Measurements from ENCODE around the gene JAKMIP1. TPM values are rescaled to one million over a fixed set of nuclear protein-coding genes. Genes with fewer than 3 reads are reported as not detected.

Gene JAKMIP1
- total RNA-seq, 1 donor from 2014 or later: not detected

DNA sequence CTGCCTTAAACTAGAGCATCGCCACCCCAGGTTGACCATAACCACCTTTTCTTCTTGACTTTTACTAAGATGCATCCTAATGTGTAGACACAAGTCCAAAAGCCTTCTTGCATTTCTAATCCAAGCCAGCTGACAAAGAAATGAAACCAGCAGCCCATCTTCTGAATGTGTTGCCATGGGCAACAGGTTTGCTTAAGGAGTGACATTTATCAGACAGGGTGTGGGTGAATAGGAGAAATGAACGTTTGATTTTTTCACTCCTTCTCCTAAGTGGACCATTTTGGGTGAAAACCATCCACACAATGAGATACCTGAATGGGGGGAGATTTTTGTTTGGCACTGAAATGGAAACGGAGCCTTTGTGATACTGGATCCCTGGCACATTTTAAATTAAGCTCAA is 109.4 kb downstream of the JAKMIP1 start:
- TF ChIP-seq, protein P1, sequence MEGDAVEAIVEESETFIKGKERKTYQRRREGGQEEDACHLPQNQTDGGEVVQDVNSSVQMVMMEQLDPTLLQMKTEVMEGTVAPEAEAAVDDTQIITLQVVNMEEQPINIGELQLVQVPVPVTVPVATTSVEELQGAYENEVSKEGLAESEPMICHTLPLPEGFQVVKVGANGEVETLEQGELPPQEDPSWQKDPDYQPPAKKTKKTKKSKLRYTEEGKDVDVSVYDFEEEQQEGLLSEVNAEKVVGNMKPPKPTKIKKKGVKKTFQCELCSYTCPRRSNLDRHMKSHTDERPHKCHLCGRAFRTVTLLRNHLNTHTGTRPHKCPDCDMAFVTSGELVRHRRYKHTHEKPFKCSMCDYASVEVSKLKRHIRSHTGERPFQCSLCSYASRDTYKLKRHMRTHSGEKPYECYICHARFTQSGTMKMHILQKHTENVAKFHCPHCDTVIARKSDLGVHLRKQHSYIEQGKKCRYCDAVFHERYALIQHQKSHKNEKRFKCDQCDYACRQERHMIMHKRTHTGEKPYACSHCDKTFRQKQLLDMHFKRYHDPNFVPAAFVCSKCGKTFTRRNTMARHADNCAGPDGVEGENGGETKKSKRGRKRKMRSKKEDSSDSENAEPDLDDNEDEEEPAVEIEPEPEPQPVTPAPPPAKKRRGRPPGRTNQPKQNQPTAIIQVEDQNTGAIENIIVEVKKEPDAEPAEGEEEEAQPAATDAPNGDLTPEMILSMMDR (conservative IDR thresholded peaks at IDR 0.05; ENCODE audit: low read depth, low read length): no peak
- no peak for DNase-seq (ENCODE audit: low read depth)
- no peak overlapping the region for H3K4me3 ChIP-seq (ENCODE audit: low read depth, low read length)

DNA sequence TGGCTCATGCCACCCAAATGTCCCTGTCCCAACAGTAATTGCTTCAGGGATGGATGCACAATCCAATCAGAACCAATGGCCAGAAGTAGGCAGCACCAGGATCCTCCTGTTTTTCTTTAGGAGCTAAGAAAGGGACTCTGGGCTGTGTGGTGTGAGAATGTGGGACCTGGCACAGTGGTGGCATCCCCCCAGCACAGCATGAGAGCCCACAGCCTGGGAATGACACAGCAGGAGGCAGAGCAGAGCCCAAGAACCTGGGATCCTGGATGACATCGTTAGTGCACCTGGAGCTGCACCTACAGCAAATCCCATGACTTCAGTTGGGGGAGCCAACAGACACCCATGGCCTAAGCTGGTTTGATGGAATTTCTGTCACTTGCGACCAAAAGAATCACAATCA is 111.4 kb downstream of the JAKMIP1 start:
- no peak overlapping the region for H3K4me3 ChIP-seq (ENCODE audit: low read depth, low read length)
- TF ChIP-seq, protein P1 (conservative IDR thresholded peaks at IDR 0.05; ENCODE audit: low read depth, low read length): no peak
- no peak for DNase-seq (ENCODE audit: low read depth)

DNA sequence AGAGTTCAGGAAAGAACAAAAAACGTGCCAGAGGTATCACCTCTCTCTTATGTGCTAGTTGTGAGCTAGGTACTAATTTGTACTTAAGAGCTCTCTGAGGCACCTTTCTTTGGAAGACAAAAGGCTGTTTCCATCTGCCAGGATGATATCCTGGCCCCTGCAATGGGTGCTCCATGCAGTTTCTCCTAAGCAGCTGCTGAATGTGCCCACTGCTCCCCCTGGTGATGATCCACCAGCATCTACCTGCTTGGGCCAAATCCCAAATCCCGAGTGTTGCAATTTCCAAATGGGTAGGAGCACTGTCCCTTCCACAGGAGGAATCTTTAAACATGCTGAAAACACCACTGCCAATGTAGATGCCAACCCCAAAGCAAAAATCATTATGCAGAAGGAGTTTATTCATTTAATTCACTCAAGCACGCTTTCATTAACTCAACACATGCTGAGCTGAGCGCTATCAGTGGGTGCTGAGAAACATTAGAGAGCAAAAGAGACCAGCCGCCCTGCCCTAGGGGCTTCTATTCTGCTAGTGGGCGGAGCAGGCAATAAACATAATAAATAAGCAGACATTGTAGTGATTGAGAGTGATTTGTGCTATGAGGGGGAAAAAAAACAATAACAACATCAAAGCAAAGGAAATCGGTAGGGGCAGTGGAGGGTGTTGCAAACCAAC is 112.5 kb downstream of the JAKMIP1 start:
- DNase-seq (ENCODE audit: low read depth): no peak
- TF ChIP-seq, protein P1 (conservative IDR thresholded peaks at IDR 0.05; ENCODE audit: low read depth, low read length): peak; percentile 76
- H3K4me3 ChIP-seq (ENCODE audit: low read depth, low read length): no peak overlapping the region

DNA sequence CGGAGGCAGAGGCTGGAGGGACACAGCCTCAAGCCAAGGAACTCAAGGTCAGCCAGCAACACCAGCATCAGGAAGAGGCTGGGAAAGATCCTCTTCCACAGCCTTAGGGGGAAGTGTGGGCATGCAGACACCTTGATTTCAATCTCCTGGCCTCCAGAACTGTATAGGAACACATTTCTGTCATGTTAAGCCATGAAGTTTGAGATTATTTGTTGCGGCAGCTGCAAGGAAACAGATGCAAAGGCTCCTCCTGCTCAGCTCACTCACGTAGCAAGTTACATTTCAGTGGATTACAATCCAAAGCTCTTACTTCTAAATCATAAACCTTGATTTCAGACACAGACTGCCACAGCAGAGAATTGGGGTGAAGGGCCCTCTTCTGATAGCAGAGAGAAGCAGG is 113.5 kb downstream of the JAKMIP1 start:
- TF ChIP-seq, protein P1 (conservative IDR thresholded peaks at IDR 0.05; ENCODE audit: low read depth, low read length): no peak
- DNase-seq (ENCODE audit: low read depth): no peak
- no peak overlapping the region for H3K4me3 ChIP-seq (ENCODE audit: low read depth, low read length)

DNA sequence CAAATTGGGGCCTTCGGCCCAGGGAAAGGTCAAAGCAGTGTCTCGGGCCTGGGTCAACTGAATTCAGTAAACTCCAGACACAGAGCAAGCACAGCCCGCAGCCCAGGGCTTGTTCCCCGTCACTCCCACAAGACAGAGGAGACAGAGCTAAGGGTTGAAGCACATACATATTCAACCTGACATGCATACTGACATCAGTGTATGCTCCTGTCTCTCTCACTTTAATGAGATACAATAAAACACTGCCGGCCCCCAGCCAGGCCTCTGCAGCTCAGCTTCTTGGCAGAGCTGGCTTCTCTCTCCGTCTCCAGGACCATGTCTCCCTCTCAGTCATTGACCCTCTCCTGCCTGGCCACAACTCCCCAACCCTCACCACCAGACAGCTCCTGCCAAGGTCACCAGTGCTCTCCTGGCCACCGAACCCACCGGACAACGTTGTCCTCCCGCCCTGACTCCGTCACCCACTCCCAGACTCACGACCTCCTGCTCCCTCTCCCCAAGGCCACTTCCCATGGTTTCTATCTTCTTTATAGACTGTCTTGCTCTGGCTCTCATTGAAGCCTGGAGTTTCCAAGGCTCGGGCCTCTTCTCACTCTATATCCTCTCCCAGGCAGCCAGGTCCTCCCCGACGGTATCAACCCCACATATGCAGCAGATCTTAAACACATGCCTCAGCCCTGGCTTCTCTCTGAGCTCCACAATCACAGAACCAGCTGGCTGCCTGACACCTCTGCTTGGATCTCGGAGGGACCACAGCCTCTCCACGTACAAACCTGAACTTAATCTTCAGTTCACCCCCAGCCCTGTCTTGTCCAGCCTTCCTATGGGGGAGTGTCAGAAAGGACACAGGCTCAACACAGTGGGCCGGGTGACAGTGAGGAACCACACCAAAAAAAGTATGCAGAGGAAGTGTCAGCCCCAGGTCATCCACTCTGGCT is 114.4 kb downstream of the JAKMIP1 start:
- no peak overlapping the region for H3K4me3 ChIP-seq (ENCODE audit: low read depth, low read length)
- TF ChIP-seq, protein P1 (conservative IDR thresholded peaks at IDR 0.05; ENCODE audit: low read depth, low read length): no peak
- no peak for DNase-seq (ENCODE audit: low read depth)

DNA sequence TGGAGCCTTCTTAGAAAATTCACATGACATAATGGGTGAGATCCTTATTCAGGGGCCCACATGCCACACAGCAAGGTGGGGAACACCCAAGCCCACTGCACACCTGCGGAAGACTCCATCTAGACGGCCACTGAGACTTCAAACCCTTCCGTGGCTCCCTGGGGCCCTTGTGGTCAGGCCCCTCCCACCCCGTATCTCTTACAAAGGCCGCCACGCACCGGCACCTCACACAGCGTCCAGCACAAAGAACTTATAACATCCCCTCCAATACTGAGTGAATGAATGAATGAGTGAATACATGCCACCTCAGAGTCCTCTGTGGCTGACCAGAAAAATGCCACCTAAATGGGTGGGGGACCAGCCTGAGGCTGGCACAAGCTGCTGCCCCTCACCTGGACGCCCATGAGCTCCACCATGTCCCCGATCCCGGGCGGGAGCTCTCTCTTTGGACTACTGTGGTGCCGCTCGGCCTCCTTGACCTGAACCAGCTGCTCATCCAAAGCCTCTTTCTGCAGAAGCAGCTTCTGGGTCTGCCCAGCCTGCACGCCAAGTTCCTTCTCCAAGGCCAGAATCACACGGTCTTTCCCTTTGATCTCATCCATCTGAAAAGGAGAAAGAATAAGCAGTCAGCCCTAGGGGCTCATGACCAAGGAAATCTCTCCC is 115.2 kb downstream of the JAKMIP1 start:
- no peak for DNase-seq (ENCODE audit: low read depth)
- TF ChIP-seq, protein P1 (conservative IDR thresholded peaks at IDR 0.05; ENCODE audit: low read depth, low read length): no peak
- no peak overlapping the region for H3K4me3 ChIP-seq (ENCODE audit: low read depth, low read length)

Data from epithelial cell of proximal tubule (primary cell).